Endodermal cell (in vitro differentiated cells): ENCODE measurements around the gene SERBP1. TPM values are rescaled to one million over a fixed set of nuclear protein-coding genes. Genes with fewer than 3 reads are reported as not detected.
A peak's percentile ranks its signal among the peaks of the same experiment; 100 is the strongest.

ENCODE experiments used
- DNase-seq: peaks from one replicate; pipeline ENCODE4 v3.0.0-alpha.2; 2017
- H3K27ac ChIP-seq: 2 replicates; pipeline ENCODE4 v1.5.1; 2013; ENCODE audit warnings: mild to moderate bottlenecking, low read depth, low read length, moderate library complexity
- H3K27me3 ChIP-seq: 2 replicates; pipeline ENCODE4 v1.6.1; 2013; ENCODE audit warnings: mild to moderate bottlenecking, low read length, moderate library complexity; ENCODE audit not compliant: insufficient read depth, control insufficient read depth, poor library complexity, severe bottlenecking
- H3K36me3 ChIP-seq: 2 replicates; pipeline ENCODE4 v1.7.0; 2013; ENCODE audit warnings: mild to moderate bottlenecking, low read length, moderate library complexity; ENCODE audit not compliant: control insufficient read depth, insufficient read depth
- H3K4me1 ChIP-seq: one replicate; pipeline ENCODE4 v1.7.0; 2013; ENCODE audit warnings: low read length; ENCODE audit not compliant: control insufficient read depth, insufficient read depth
- H3K4me3 ChIP-seq: 2 replicates; pipeline ENCODE4 v1.5.1; 2013; ENCODE audit warnings: mild to moderate bottlenecking, low read length, moderate library complexity
- H3K9ac ChIP-seq: 2 replicates; pipeline ENCODE4 v1.6.1; 2013; ENCODE audit warnings: mild to moderate bottlenecking, low read length, moderate library complexity; ENCODE audit not compliant: poor library complexity, severe bottlenecking; ENCODE audit errors: extremely low read depth
- H3K9me3 ChIP-seq: 2 replicates; pipeline ENCODE4 v1.6.1; 2013; ENCODE audit warnings: mild to moderate bottlenecking, low read length, moderate library complexity; ENCODE audit not compliant: control insufficient read depth
- H3K27ac Mint-ChIP-seq: 2 replicates; pipeline ENCODE4 v1.8.0; 2020; ENCODE audit warnings: mixed read lengths
- H3K27me3 Mint-ChIP-seq: 2 replicates; pipeline ENCODE4 v1.8.0; 2021; ENCODE audit warnings: mild to moderate bottlenecking, mixed read lengths; ENCODE audit not compliant: insufficient read depth
- H3K36me3 Mint-ChIP-seq: 2 replicates; pipeline ENCODE4 v1.8.0; 2020; ENCODE audit warnings: low read depth, mixed read lengths
- H3K4me1 Mint-ChIP-seq: 2 replicates; pipeline ENCODE4 v1.8.0; 2020; ENCODE audit warnings: mixed read lengths
- H3K4me3 Mint-ChIP-seq: 2 replicates; pipeline ENCODE4 v1.8.0; 2020; ENCODE audit warnings: mild to moderate bottlenecking, moderate library complexity, mixed read lengths
- H3K9me3 Mint-ChIP-seq: 2 replicates; pipeline ENCODE4 v1.8.0; 2020; ENCODE audit warnings: mild to moderate bottlenecking, mixed read lengths
- WGBS, 2 experiments: methylation state at CpG; one replicate each; pipeline versions ENCODE4 v1.1.5 to v1.1.7; 2013; ENCODE audit warnings: missing lambda C conversion rate in 2 of 2, mixed read lengths in 1 of 2; ENCODE audit not compliant: insufficient coverage in 1 of 2, insufficient read length in 1 of 2; 5-methylcytosine and 5-hydroxymethylcytosine counted together
- long read RNA-seq, 4 experiments: library from polyadenylated mRNA in 2 of 4; library from RNA in 1 of 4; library from capped mRNA in 1 of 4; stranded (forward) in 3 of 4; unstranded in 1 of 4; transcript quantifications; one replicate each; pipeline ENCODE4 v2.0.0, GENCODE V29; 2020 to 2021; ENCODE audit warnings: inconsistent platforms in 1 of 4
- polyA plus RNA-seq, 2 experiments: library from polyadenylated mRNA; stranded (reverse); fragments of 50-300 nt; gene quantifications; one replicate each; pipeline ENCODE4 v1.2.3, GENCODE V29; 2013
- total RNA-seq, 2 donors: library from RNA; stranded (reverse); fragmentation: NEBNext Ultra II Directional in 1 of 2; extraction: Animal tissue kit (Norgen Biotek cat#: 25700) in 1 of 2; gene quantifications; 2 replicates in 1 of 2; 3 replicates in 1 of 2; pipeline ENCODE4 v1.2.1, GENCODE V29; 2021
- TF ChIP-seq, protein P1 (sequence below): fragments of 200-600 bp; sonication (generic); conservative IDR thresholded peaks from 2 replicates; pipeline ENCODE4 v1.5.0; 2021; ENCODE audit warnings: antibody characterized with exemption, mild to moderate bottlenecking

Gene SERBP1
- 100 to 1,000 TPM; 312 to 331 TPM for total RNA-seq
- polyA plus RNA-seq (2013, experiment 1 of 2): 328 TPM
- 302 TPM for polyA plus RNA-seq (2013, experiment 2 of 2)
- long read RNA-seq, experiment 1, full-length matches to known transcripts: 93 of 225 reads
- long read RNA-seq, experiment 1, partial matches to known transcripts: 51 of 225 reads
- long read RNA-seq, experiment 1, other reads (novel, unspliced or antisense): 81 of 225 reads
- long read RNA-seq, experiment 2, full-length matches to known transcripts: 444 of 512 reads
- long read RNA-seq, experiment 2, partial matches to known transcripts: 35 of 512 reads
- long read RNA-seq, experiment 2, other reads (novel, unspliced or antisense): 33 of 512 reads
- long read RNA-seq, experiment 3, full-length matches to known transcripts: 904 of 964 reads
- long read RNA-seq, experiment 3, partial matches to known transcripts: 36 of 964 reads
- long read RNA-seq, experiment 3, other reads (novel, unspliced or antisense): 24 of 964 reads
- long read RNA-seq, experiment 4, full-length matches to known transcripts: 258 of 429 reads
- long read RNA-seq, experiment 4, partial matches to known transcripts: 117 of 429 reads
- long read RNA-seq, experiment 4, other reads (novel, unspliced or antisense): 54 of 429 reads

DNA sequence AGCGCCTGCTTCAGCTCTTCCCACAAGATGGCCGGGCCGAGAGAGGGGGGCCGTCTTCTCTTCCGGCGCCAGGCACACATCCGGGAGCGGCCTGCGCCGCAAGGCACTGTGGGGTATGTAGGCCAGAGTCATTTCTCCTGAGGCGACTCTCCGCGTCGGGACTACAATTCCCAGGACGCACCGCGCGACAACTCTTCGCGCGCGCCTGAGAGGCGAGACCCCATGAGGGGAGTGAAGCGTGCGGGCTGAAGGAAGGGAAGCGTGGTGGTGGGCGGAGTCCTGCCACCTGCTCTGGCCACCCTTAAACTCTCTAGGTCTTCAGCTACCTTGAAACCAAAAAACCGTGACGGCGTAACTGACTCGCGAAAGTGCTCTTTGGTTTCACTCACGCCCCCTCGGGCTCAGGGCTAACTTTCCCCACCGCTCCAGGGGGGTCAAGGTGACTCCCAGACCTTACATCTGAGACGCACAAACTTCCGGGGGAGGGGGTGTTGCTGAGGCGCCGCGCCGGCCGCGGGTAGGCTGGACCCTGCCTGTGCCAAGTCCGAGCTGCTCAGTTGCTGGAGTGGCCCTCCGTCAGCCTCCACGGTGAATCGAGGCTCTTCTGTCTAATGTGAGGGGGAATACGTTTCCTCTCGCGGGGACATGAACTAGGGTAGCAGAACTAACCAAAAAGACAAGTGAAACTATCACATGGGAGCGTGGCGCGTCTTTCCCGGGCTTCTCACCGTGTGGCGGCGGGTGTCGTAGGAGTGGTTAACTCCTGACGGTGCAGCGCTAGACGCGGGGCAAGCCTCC, at the start of gene SERBP1:
Gene SERBP1, minus strand, starts transcription at position 45 of the 798 bp plus-strand sequence. CDS start 102 bp downstream, outside the sequence.
- peaks cover 10% of the 10 kb centered on the region for H3K27me3 Mint-ChIP-seq
- no peaks in the 10 kb centered on the region for H3K9me3 Mint-ChIP-seq

DNA sequence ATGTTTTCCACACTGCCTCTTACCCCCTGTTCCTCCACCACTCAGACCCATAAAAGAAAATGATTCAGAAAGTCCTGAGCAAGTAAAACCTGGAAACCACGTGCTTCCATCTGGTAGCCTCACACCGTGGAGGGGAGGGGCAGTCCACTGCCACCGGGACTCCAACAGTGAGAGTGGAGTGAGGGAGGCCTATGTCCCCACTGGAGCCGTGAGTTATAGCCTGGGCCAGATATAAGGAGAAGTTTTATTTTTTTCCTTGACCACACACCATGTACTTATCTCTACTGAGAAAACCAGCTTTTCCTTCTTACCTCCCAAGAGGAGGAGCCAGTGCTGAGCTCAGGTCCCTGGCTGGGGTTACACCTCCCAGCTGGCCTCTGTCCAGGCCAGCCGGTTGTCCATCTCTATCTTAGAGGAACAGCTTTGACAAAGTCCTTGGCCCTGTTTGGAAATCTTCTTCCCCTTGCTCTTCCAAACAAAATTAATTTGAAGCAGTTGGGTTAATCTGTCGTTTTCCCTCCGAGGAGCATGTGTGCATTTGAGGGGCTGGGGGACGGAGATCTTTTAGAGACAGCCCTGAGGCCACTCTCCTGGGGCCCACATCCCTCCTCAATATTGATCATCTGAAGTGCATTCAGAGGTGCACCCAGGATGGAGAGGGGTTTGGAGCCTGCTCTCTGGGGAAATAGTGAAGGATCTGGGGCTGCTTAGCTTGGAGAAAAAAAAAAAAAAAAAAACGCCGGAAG, 49.1 kb upstream of the SERBP1 start:
- no peak for DNase-seq
- Histone ChIP-seq H3K9ac (no peak overlapping the region), H3K4me3 (no peak overlapping the region), H3K9me3 (no peaks in the 10 kb centered on the region), H3K4me1 (no peaks in the 10 kb centered on the region), H3K36me3 (no peaks in the 10 kb centered on the region), H3K27me3 (no peaks in the 10 kb centered on the region), H3K27ac (no peak overlapping the region)
- 84 to 92% methylated on average over 4 to 9 of the region's 10 CpGs for WGBS, 2 experiments
- peaks cover 7% of the 10 kb centered on the region for H3K4me1 Mint-ChIP-seq
- no peak overlapping the region for H3K27ac Mint-ChIP-seq
- no peaks in the 10 kb centered on the region for H3K36me3 Mint-ChIP-seq
- TF ChIP-seq, protein P1, sequence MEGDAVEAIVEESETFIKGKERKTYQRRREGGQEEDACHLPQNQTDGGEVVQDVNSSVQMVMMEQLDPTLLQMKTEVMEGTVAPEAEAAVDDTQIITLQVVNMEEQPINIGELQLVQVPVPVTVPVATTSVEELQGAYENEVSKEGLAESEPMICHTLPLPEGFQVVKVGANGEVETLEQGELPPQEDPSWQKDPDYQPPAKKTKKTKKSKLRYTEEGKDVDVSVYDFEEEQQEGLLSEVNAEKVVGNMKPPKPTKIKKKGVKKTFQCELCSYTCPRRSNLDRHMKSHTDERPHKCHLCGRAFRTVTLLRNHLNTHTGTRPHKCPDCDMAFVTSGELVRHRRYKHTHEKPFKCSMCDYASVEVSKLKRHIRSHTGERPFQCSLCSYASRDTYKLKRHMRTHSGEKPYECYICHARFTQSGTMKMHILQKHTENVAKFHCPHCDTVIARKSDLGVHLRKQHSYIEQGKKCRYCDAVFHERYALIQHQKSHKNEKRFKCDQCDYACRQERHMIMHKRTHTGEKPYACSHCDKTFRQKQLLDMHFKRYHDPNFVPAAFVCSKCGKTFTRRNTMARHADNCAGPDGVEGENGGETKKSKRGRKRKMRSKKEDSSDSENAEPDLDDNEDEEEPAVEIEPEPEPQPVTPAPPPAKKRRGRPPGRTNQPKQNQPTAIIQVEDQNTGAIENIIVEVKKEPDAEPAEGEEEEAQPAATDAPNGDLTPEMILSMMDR: no peak
- no peaks in the 10 kb centered on the region for H3K27me3 Mint-ChIP-seq
- H3K4me3 Mint-ChIP-seq: no peak overlapping the region
- no peaks in the 10 kb centered on the region for H3K9me3 Mint-ChIP-seq

More for the DNA sequence above, at the start of gene SERBP1:
- Histone ChIP-seq H3K4me3 (peak within 1 kb of the TSS; percentile 98), H3K9me3 (no peaks in the 10 kb centered on the region), H3K27ac (peak within 1 kb of the TSS; percentile 64), H3K36me3 (peaks cover 13% of the 10 kb centered on the region), H3K9ac (peak within 1 kb of the TSS; percentile 90), H3K27me3 (no peaks in the 10 kb centered on the region), H3K4me1 (no peaks in the 10 kb centered on the region)
- Mint-ChIP-seq H3K27ac (peak within 1 kb of the TSS; percentile 99), H3K36me3 (peaks cover 29% of the 10 kb centered on the region), H3K4me3 (peak within 1 kb of the TSS; percentile 98), H3K4me1 (peaks cover 24% of the 10 kb centered on the region)
- DNase-seq: peak; percentile 99
- 0% methylated on average over 7 to 62 of the region's 62 CpGs for WGBS, 2 experiments
- TF ChIP-seq, protein P1: peak; percentile 9

DNA sequence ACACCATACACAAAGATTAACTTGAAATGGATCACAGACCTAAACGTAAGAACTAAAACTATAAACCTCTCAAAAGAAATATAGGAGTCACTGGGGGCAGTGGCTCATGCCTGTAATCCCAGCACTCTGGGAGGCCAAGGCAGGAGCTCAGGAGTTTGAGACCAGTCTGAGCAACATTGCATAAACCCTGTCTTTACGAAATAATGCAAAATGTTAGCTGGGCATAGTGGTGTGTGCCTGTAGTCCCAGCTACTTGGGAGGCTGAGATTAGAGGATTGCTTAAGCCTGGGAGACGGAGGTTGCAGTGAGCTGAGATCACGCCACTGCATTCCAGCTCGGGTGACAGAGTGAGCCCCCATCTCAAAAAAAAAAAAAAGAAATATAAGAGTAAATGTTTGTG, 46.7 kb upstream of the SERBP1 start:
- Histone ChIP-seq H3K27ac (no peak overlapping the region), H3K36me3 (no peaks in the 10 kb centered on the region), H3K9ac (no peak overlapping the region), H3K27me3 (no peaks in the 10 kb centered on the region), H3K9me3 (no peaks in the 10 kb centered on the region), H3K4me3 (no peak overlapping the region), H3K4me1 (no peaks in the 10 kb centered on the region)
- Mint-ChIP-seq H3K4me1 (peaks cover 6% of the 10 kb centered on the region), H3K27me3 (peaks cover 4% of the 10 kb centered on the region), H3K4me3 (no peak overlapping the region), H3K36me3 (no peaks in the 10 kb centered on the region), H3K27ac (no peak overlapping the region), H3K9me3 (no peaks in the 10 kb centered on the region)
- 80 to 88% methylated on average over 1 to 3 of the region's 5 CpGs for WGBS, 2 experiments
- TF ChIP-seq, protein P1: no peak
- DNase-seq: no peak
